Medulla oblongata (tissue), 1 donor: ENCODE measurements around the gene UBE2O.
"Not testable (repeated sequence)": the region's sequence is repeated elsewhere in the genome, so short reads cannot be mapped to it uniquely, and the experiment has no call there.

Experiments
- DNase-seq: peaks from one replicate; pipeline ENCODE4 v3.0.0-alpha.2; 2015; ENCODE audit errors: extremely low spot score

The UBE2O gene

GRCh38 chr17:76370261-76370993, 82.5 kb downstream of the UBE2O start:
- DNase-seq: no peak

GRCh38 chr17:76369804-76370203, 83.1 kb downstream of the UBE2O start:
- no peak for DNase-seq

GRCh38 chr17:76369379-76369778, 83.6 kb downstream of the UBE2O start:
- no peak for DNase-seq

GRCh38 chr17:76368545-76368944, 84.4 kb downstream of the UBE2O start:
- DNase-seq: no peak

- no peak for DNase-seq
These were observed 85.3 kb downstream of the UBE2O start for GRCh38 chr17:76367642-76368041.

- no peak for DNase-seq
These were observed 86.7 kb downstream of the UBE2O start for GRCh38 chr17:76366247-76366646.

GRCh38 chr17:76365256-76365903, 87.6 kb downstream of the UBE2O start:
- no peak for DNase-seq

- no peak for DNase-seq
These were observed 89.7 kb downstream of the UBE2O start for GRCh38 chr17:76363107-76363842.

- DNase-seq: no peak
These were observed 92.5 kb downstream of the UBE2O start for GRCh38 chr17:76360461-76360860.

GRCh38 chr17:76359776-76360175, 93.2 kb downstream of the UBE2O start:
- DNase-seq: not testable (repeated sequence)

- DNase-seq: no peak
These were observed 93.6 kb downstream of the UBE2O start for GRCh38 chr17:76359375-76359774.

GRCh38 chr17:76357597-76358158, 95.3 kb downstream of the UBE2O start:
- DNase-seq: no peak

- DNase-seq: no peak
These were observed 96.0 kb downstream of the UBE2O start for GRCh38 chr17:76356803-76357456.

- DNase-seq: no peak
These were observed 98.1 kb downstream of the UBE2O start for GRCh38 chr17:76354747-76355310.

- DNase-seq: no peak
These were observed 98.6 kb downstream of the UBE2O start for GRCh38 chr17:76354317-76354729.

- peak; percentile 94 for DNase-seq
These were observed 99.2 kb downstream of the UBE2O start, which contains the start of gene PRPSAP1 for GRCh38 chr17:76353599-76354316. PRPSAP1 (minus strand) TSS chr17:76353916; CDS start chr17:76353703, 213 bp downstream.

GRCh38 chr17:76353004-76353598, 99.9 kb downstream of the UBE2O start:
- no peak for DNase-seq

GRCh38 chr17:76351526-76352071, 101.4 kb downstream of the UBE2O start:
- no peak for DNase-seq

- no peak for DNase-seq
These were observed 102.5 kb downstream of the UBE2O start for GRCh38 chr17:76350463-76350862.

GRCh38 chr17:76346936-76347335, 106.0 kb downstream of the UBE2O start:
- not testable (repeated sequence) for DNase-seq
